Ovary (tissue), 9 donors: ENCODE results near the gene BCL3. TPM values are rescaled to one million over a fixed set of nuclear protein-coding genes. Genes with fewer than 3 reads are reported as not detected.

ENCODE experiments used
- microRNA-seq, 3 donors: library from miRNA; unstranded; fragments of <30 nt; microRNA quantifications; one replicate each; pipeline versions ENCODE4 to v1.2.0, GENCODE V29; 2019 to 2020
- polyA plus RNA-seq, 2 donors: library from polyadenylated mRNA; stranded (reverse); fragments of 200-250 nt in 1 of 2; fragments of 350-450 nt in 1 of 2; fragmentation: Illumina TruSeq in 1 of 2; extraction: RNeasy Lipid Tissue Mini Kit (QIAGEN cat#74804) in 1 of 2; gene quantifications; one replicate each; pipeline ENCODE4 v1.2.3, GENCODE V29; 2013 to 2014
- small RNA-seq: library from RNA; depleted of rRNA; stranded (forward); fragments of <200 nt; gene quantifications from one replicate; pipeline ENCODE3, GENCODE V24; 2016
- total RNA-seq, 7 donors: library from RNA; depleted of rRNA in 2 of 7; stranded (reverse); fragments of >200 nt in 2 of 7; fragmentation: NEBNext Ultra II Directional in 3 of 7; extraction: Animal tissue kit (Norgen Biotek cat#: 25700) in 3 of 7; gene quantifications; one replicate each; pipeline versions ENCODE4 v1.1.0 to v1.2.4, GENCODE V29; 2016 to 2023
- donor health status: DM: no; HTN: no; CAD: no; lungs with moderate emphysema.
- donor health status: DM: no; HTN: no; CAD: no.
- donor health status: Bipolar disorder and iron deficiency.
- donor health status: DM: yes; HTN: yes; CAD: no.
- donor health status: DM: no; HTN: no; CAD: no.
- donor health status: DM: yes; HTN: yes; CAD: no.

Gene BCL3
- total and polyA plus RNA-seq, 9 donors: 3.2 to 141 (median 43.4) TPM

Small RNA genes lying within 50 kb of the gene (microRNA-seq; reads per million reads assigned to microRNA genes)
- gene MIR8085: 0 to 0.32 (median 0) reads per million in 3 donors

Small RNA genes lying within 50 kb of the gene (small RNA-seq; reads per million reads assigned to genes)
- gene RF00156: not detected
- gene RF00285: not detected

Other genes starting within 250 kb of the BCL3 start
- 10 to 100 TPM in 2 of 7 donors, 1 to 10 TPM in 5; 8.4 to 16.1 (median 9.7) TPM for gene ZNF180, start 248.2 kb upstream of the BCL3 start, total RNA-seq
- 1 to 10 TPM; 5.6 to 6.3 TPM for gene ZNF180, start 248.2 kb upstream of the BCL3 start, polyA plus RNA-seq
- gene CEACAM20, start 219.0 kb upstream of the BCL3 start, total RNA-seq: under 1 TPM in 1 of 7 donors, not detected in 6; 0.60 TPM
- gene CEACAM20, start 219.0 kb upstream of the BCL3 start, polyA plus RNA-seq: not detected
- under 1 TPM in 1 of 7 donors, not detected in 6; 0.57 TPM for gene IGSF23, start 135.1 kb upstream of the BCL3 start, total RNA-seq
- gene IGSF23, start 135.1 kb upstream of the BCL3 start, polyA plus RNA-seq: not detected
- 10 to 100 TPM; 18.8 to 26.6 (median 22.5) TPM for gene PVR, start 104.8 kb upstream of the BCL3 start, total RNA-seq
- 10 to 100 TPM; 14.0 to 33.9 TPM for gene PVR, start 104.8 kb upstream of the BCL3 start, polyA plus RNA-seq
- gene CEACAM19, start 77.2 kb upstream of the BCL3 start, total RNA-seq: 10 to 100 TPM in 1 of 7 donors, 1 to 10 TPM in 6; 2.6 to 10.0 (median 5.4) TPM
- gene CEACAM19, start 77.2 kb upstream of the BCL3 start, polyA plus RNA-seq: 1 to 10 TPM; 2.2 to 5.1 TPM
- not detected for gene CEACAM16, start 49.6 kb upstream of the BCL3 start, total RNA-seq
- gene CEACAM16, start 49.6 kb upstream of the BCL3 start, polyA plus RNA-seq: not detected
- 10 to 100 TPM in 1 of 7 donors, 1 to 10 TPM in 3, under 1 TPM in 1, not detected in 2; 0.46 to 10.3 (median 2.2) TPM for gene CBLC, start 29.2 kb downstream of the BCL3 start, total RNA-seq
- gene CBLC, start 29.2 kb downstream of the BCL3 start, polyA plus RNA-seq: under 1 TPM in 1 of 2 donors, not detected in 1; 0.08 TPM
- 100 to 1,000 TPM in 2 of 7 donors, 10 to 100 TPM in 5; 18.4 to 419 (median 87.0) TPM for gene BCAM, start 60.4 kb downstream of the BCL3 start, total RNA-seq
- 10 to 100 TPM in 1 of 2 donors, 1 to 10 TPM in 1; 9.7 to 62.0 TPM for gene BCAM, start 60.4 kb downstream of the BCL3 start, polyA plus RNA-seq
- gene NECTIN2, start 97.6 kb downstream of the BCL3 start, total RNA-seq: 100 to 1,000 TPM in 1 of 7 donors, 10 to 100 TPM in 6; 37.8 to 185 (median 71.8) TPM
- gene NECTIN2, start 97.6 kb downstream of the BCL3 start, polyA plus RNA-seq: 10 to 100 TPM; 40.3 to 76.3 TPM
- gene TOMM40, start 142.5 kb downstream of the BCL3 start, total RNA-seq: 10 to 100 TPM; 23.5 to 63.9 (median 43.7) TPM
- 10 to 100 TPM; 11.1 to 23.1 TPM for gene TOMM40, start 142.5 kb downstream of the BCL3 start, polyA plus RNA-seq
- gene APOE, start 157.1 kb downstream of the BCL3 start, total RNA-seq: 100 to 1,000 TPM; 138 to 799 (median 455) TPM
- gene APOE, start 157.1 kb downstream of the BCL3 start, polyA plus RNA-seq: 100 to 1,000 TPM; 124 to 934 TPM
- gene APOC1, start 165.9 kb downstream of the BCL3 start, total RNA-seq: 100 to 1,000 TPM in 1 of 7 donors, 10 to 100 TPM in 6; 14.4 to 104 (median 45.0) TPM
- gene APOC1, start 165.9 kb downstream of the BCL3 start, polyA plus RNA-seq: 100 to 1,000 TPM in 1 of 2 donors, 10 to 100 TPM in 1; 96.5 to 625 TPM
- gene APOC4, start 193.5 kb downstream of the BCL3 start, total RNA-seq: under 1 TPM in 1 of 7 donors, not detected in 6; 0.57 TPM
- gene APOC4, start 193.5 kb downstream of the BCL3 start, polyA plus RNA-seq: not detected
- 1 to 10 TPM in 2 of 7 donors, under 1 TPM in 1, not detected in 4; 0.32 to 1.6 (median 1.1) TPM for gene APOC2, start 197.3 kb downstream of the BCL3 start, total RNA-seq
- gene APOC2, start 197.3 kb downstream of the BCL3 start, polyA plus RNA-seq: 1 to 10 TPM in 1 of 2 donors, under 1 TPM in 1; 0.34 to 5.5 TPM
- gene CLPTM1, start 206.7 kb downstream of the BCL3 start, total RNA-seq: 100 to 1,000 TPM in 1 of 7 donors, 10 to 100 TPM in 6; 36.4 to 103 (median 82.0) TPM
- gene CLPTM1, start 206.7 kb downstream of the BCL3 start, polyA plus RNA-seq: 10 to 100 TPM; 68.8 to 71.6 TPM